Activated naive CD4-positive, alpha-beta T cell treated with anti-CD3 and anti-CD28 coated beads, Interleukin-2, amount 10 ng/mL, durations not matched to agents 7 days and 5 days (primary cell): ENCODE data around the gene JCAD.
"Not testable (repeated sequence)": the region's sequence is repeated elsewhere in the genome, so short reads cannot be mapped to it uniquely, and the experiment has no call there.

Experiments
- CTCF ChIA-PET: fragments of 350-600 bp; sonication (Branson Sonifier 250); formaldehyde crosslinking; loops from one replicate; lab custom pipeline; 2021; ENCODE audit warnings: antibody characterized with exemption; lab: Charles Lee
- DNase-seq: peaks from one replicate; pipeline ENCODE4 v3.0.0-alpha.2; 2020
- H3K27ac Mint-ChIP-seq: one replicate; pipeline ENCODE4 v1.8.0; 2021; ENCODE audit warnings: mild to moderate bottlenecking, moderate library complexity, mixed read lengths
- H3K27me3 Mint-ChIP-seq: one replicate; pipeline ENCODE4 v1.8.0; 2021; ENCODE audit warnings: mild to moderate bottlenecking, mixed read lengths
- H3K36me3 Mint-ChIP-seq: one replicate; pipeline ENCODE4 v1.8.0; 2021; ENCODE audit warnings: mixed read lengths
- H3K4me1 Mint-ChIP-seq: one replicate; pipeline ENCODE4 v1.8.0; 2021; ENCODE audit warnings: mixed read lengths
- H3K4me3 Mint-ChIP-seq: one replicate; pipeline ENCODE4 v1.8.0; 2021; ENCODE audit warnings: mild to moderate bottlenecking, moderate library complexity, mixed read lengths
- H3K9me3 Mint-ChIP-seq: one replicate; pipeline ENCODE4 v1.8.0; 2021; ENCODE audit warnings: mixed read lengths

Gene JCAD

GRCh38 chr10:29991382-29991781 lies 68.0 kb downstream of the JCAD start:
- H3K4me1 Mint-ChIP-seq: no peaks in the 10 kb centered on the region
- CTCF ChIA-PET: no interaction called here
- H3K36me3 Mint-ChIP-seq: no peaks in the 10 kb centered on the region
- no peak overlapping the region for H3K27ac Mint-ChIP-seq
- no peaks in the 10 kb centered on the region for H3K9me3 Mint-ChIP-seq
- peaks cover 36% of the 10 kb centered on the region for H3K27me3 Mint-ChIP-seq
- no peak overlapping the region for H3K4me3 Mint-ChIP-seq
- no peak for DNase-seq

- CTCF ChIA-PET: no interaction called here
- Mint-ChIP-seq H3K4me1 (no peaks in the 10 kb centered on the region), H3K4me3 (no peak overlapping the region), H3K9me3 (peaks cover 8% of the 10 kb centered on the region), H3K36me3 (no peaks in the 10 kb centered on the region), H3K27me3 (peaks cover 22% of the 10 kb centered on the region), H3K27ac (no peak overlapping the region)
- DNase-seq: no peak
Measured at GRCh38 chr10:29987471-29987870, 71.9 kb downstream of the JCAD start.

- Mint-ChIP-seq H3K27me3 (peaks cover 12% of the 10 kb centered on the region), H3K27ac (no peak overlapping the region), H3K4me3 (no peak overlapping the region), H3K4me1 (no peaks in the 10 kb centered on the region), H3K36me3 (no peaks in the 10 kb centered on the region), H3K9me3 (peaks cover 10% of the 10 kb centered on the region)
- DNase-seq: no peak
- CTCF ChIA-PET: interaction anchor here (1.2 kb wide), 1 partner anchor 16 kb away, joined by 3 read pairs; no protein-coding TSS in a partner anchor
Measured at GRCh38 chr10:29982997-29983648, 76.3 kb downstream of the JCAD start.

- DNase-seq: no peak
- Mint-ChIP-seq H3K27me3 (peaks cover 18% of the 10 kb centered on the region), H3K36me3 (no peaks in the 10 kb centered on the region), H3K27ac (no peak overlapping the region), H3K9me3 (peaks cover 10% of the 10 kb centered on the region), H3K4me3 (no peak overlapping the region), H3K4me1 (no peaks in the 10 kb centered on the region)
- CTCF ChIA-PET: no interaction called here
Measured at GRCh38 chr10:29981510-29981909, 77.9 kb downstream of the JCAD start.

GRCh38 chr10:29980084-29980483 lies 79.3 kb downstream of the JCAD start:
- Mint-ChIP-seq H3K9me3 (peaks cover 10% of the 10 kb centered on the region), H3K27ac (no peak overlapping the region), H3K36me3 (no peaks in the 10 kb centered on the region), H3K4me1 (no peaks in the 10 kb centered on the region), H3K27me3 (peaks cover 26% of the 10 kb centered on the region), H3K4me3 (no peak overlapping the region)
- CTCF ChIA-PET: no interaction called here
- DNase-seq: no peak

GRCh38 chr10:29979421-29979779 lies 80.0 kb downstream of the JCAD start:
- H3K4me1 Mint-ChIP-seq, H3K9me3 Mint-ChIP-seq, CTCF ChIA-PET, DNase-seq, H3K27ac Mint-ChIP-seq, H3K36me3 Mint-ChIP-seq, H3K4me3 Mint-ChIP-seq: not testable (repeated sequence)
- peaks cover 26% of the 10 kb centered on the region for H3K27me3 Mint-ChIP-seq

GRCh38 chr10:29977171-29977570 lies 82.2 kb downstream of the JCAD start:
- CTCF ChIA-PET: no interaction called here
- Mint-ChIP-seq H3K9me3 (no peaks in the 10 kb centered on the region), H3K36me3 (no peaks in the 10 kb centered on the region), H3K4me1 (no peaks in the 10 kb centered on the region), H3K27ac (no peak overlapping the region), H3K27me3 (peaks cover 18% of the 10 kb centered on the region), H3K4me3 (no peak overlapping the region)
- no peak for DNase-seq

- Mint-ChIP-seq H3K4me1 (no peaks in the 10 kb centered on the region), H3K9me3 (no peaks in the 10 kb centered on the region), H3K36me3 (no peaks in the 10 kb centered on the region), H3K4me3 (no peak overlapping the region), H3K27ac (no peak overlapping the region), H3K27me3 (peaks cover 18% of the 10 kb centered on the region)
- CTCF ChIA-PET: no interaction called here
- no peak for DNase-seq
Measured at GRCh38 chr10:29976134-29976533, 83.3 kb downstream of the JCAD start.

GRCh38 chr10:29974773-29975172 lies 84.6 kb downstream of the JCAD start:
- no peak for DNase-seq
- Mint-ChIP-seq H3K4me1 (no peaks in the 10 kb centered on the region), H3K9me3 (no peaks in the 10 kb centered on the region), H3K27ac (no peak overlapping the region), H3K4me3 (no peak overlapping the region), H3K36me3 (no peaks in the 10 kb centered on the region), H3K27me3 (peaks cover 18% of the 10 kb centered on the region)
- CTCF ChIA-PET: no interaction called here

- CTCF ChIA-PET: interaction anchor here (1.2 kb wide), 1 partner anchor 24 kb away, joined by 3 read pairs; no protein-coding TSS in a partner anchor
- H3K27ac Mint-ChIP-seq: no peak overlapping the region
Measured at GRCh38 chr10:29973921-29974320, 85.5 kb downstream of the JCAD start.

GRCh38 chr10:29970576-29970975 lies 88.8 kb downstream of the JCAD start:
- no peak for DNase-seq
- no peaks in the 10 kb centered on the region for H3K4me1 Mint-ChIP-seq
- peaks cover 9% of the 10 kb centered on the region for H3K27me3 Mint-ChIP-seq
- H3K9me3 Mint-ChIP-seq: no peaks in the 10 kb centered on the region
- H3K27ac Mint-ChIP-seq: no peak overlapping the region
- no peaks in the 10 kb centered on the region for H3K36me3 Mint-ChIP-seq
- CTCF ChIA-PET: no interaction called here
- no peak overlapping the region for H3K4me3 Mint-ChIP-seq

More at GRCh38 chr10:29973921-29974320, 85.5 kb downstream of the JCAD start:
- Mint-ChIP-seq H3K36me3 (no peaks in the 10 kb centered on the region), H3K4me1 (no peaks in the 10 kb centered on the region), H3K9me3 (no peaks in the 10 kb centered on the region), H3K27me3 (peaks cover 18% of the 10 kb centered on the region), H3K4me3 (no peak overlapping the region)
- DNase-seq: no peak

- CTCF ChIA-PET: no interaction called here
- no peak overlapping the region for H3K27ac Mint-ChIP-seq
Measured at GRCh38 chr10:29970012-29970396, 89.4 kb downstream of the JCAD start.

GRCh38 chr10:29969255-29970011 lies 90.0 kb downstream of the JCAD start:
- Mint-ChIP-seq H3K27ac (no peak overlapping the region), H3K4me3 (no peak overlapping the region), H3K4me1 (no peaks in the 10 kb centered on the region), H3K27me3 (peaks cover 4% of the 10 kb centered on the region), H3K36me3 (no peaks in the 10 kb centered on the region), H3K9me3 (no peaks in the 10 kb centered on the region)
- CTCF ChIA-PET: no interaction called here
- DNase-seq: no peak

More at GRCh38 chr10:29970012-29970396, 89.4 kb downstream of the JCAD start:
- DNase-seq: no peak
- Mint-ChIP-seq H3K27me3 (peaks cover 4% of the 10 kb centered on the region), H3K36me3 (no peaks in the 10 kb centered on the region), H3K9me3 (no peaks in the 10 kb centered on the region), H3K4me3 (no peak overlapping the region), H3K4me1 (no peaks in the 10 kb centered on the region)

GRCh38 chr10:29968585-29968984 lies 90.8 kb downstream of the JCAD start:
- Mint-ChIP-seq H3K4me3 (no peak overlapping the region), H3K36me3 (no peaks in the 10 kb centered on the region), H3K4me1 (no peaks in the 10 kb centered on the region), H3K27me3 (peaks cover under 1% of the 10 kb centered on the region), H3K9me3 (no peaks in the 10 kb centered on the region), H3K27ac (no peak overlapping the region)
- CTCF ChIA-PET: no interaction called here
- DNase-seq: no peak

GRCh38 chr10:29966269-29966668 lies 93.1 kb downstream of the JCAD start:
- no peaks in the 10 kb centered on the region for H3K27me3 Mint-ChIP-seq
- no peaks in the 10 kb centered on the region for H3K36me3 Mint-ChIP-seq
- no peak overlapping the region for H3K27ac Mint-ChIP-seq
- DNase-seq: no peak
- CTCF ChIA-PET: no interaction called here
- no peak overlapping the region for H3K4me3 Mint-ChIP-seq
- H3K9me3 Mint-ChIP-seq: no peaks in the 10 kb centered on the region
- H3K4me1 Mint-ChIP-seq: no peaks in the 10 kb centered on the region
